Stimulated activated CD4-positive, alpha-beta T cell treated with anti-CD3 and anti-CD28 coated beads, TNF-alpha, amount 100 ng/mL, for 48 hours (primary cell): ENCODE measurements around the gene FIS1.
"Not testable (repeated sequence)": the region's sequence is repeated elsewhere in the genome, so short reads cannot be mapped to it uniquely, and the experiment has no call there.

Experiments
- DNase-seq, 3 donors: peaks; one replicate each; pipeline ENCODE4 v3.0.0-alpha.2; 2020; ENCODE audit warnings: low read depth in 3 of 3

FIS1 gene

GRCh38 chr7:101205901-101206664 lies 38.8 kb downstream of the FIS1 start:
- DNase-seq = no peak

GRCh38 chr7:101203740-101204738 lies 40.8 kb downstream of the FIS1 start:
- DNase-seq = not testable (repeated sequence)

- DNase-seq = no peak
Measured at GRCh38 chr7:101202603-101202918, 42.3 kb downstream of the FIS1 start.

- no peak for DNase-seq
Measured at GRCh38 chr7:101201695-101202602, 42.9 kb downstream of the FIS1 start.

- no peak for DNase-seq
Measured at GRCh38 chr7:101200862-101201599, 43.9 kb downstream of the FIS1 start, which contains the start of gene MOGAT3. MOGAT3 (minus strand) TSS chr7:101201036; CDS start chr7:101200854, 182 bp downstream.

- no peak for DNase-seq
Measured at GRCh38 chr7:101200504-101200861, 44.4 kb downstream of the FIS1 start.

GRCh38 chr7:101199522-101199921 lies 45.4 kb downstream of the FIS1 start:
- not testable (repeated sequence) for DNase-seq

- DNase-seq = no peak
Measured at GRCh38 chr7:101198476-101198875, 46.4 kb downstream of the FIS1 start.

GRCh38 chr7:101197991-101198390 lies 46.9 kb downstream of the FIS1 start:
- DNase-seq = no peak

GRCh38 chr7:101195884-101196283 lies 49.0 kb downstream of the FIS1 start:
- no peak for DNase-seq
